Colonic mucosa (tissue), 4 donors: Measurements from ENCODE around the gene EIF2AK3. TPM values are rescaled to one million over a fixed set of nuclear protein-coding genes. Genes with fewer than 3 reads are reported as not detected.

Source experiments
- DNase-seq: peaks from one replicate; pipeline ENCODE4 v3.0.0-alpha.2; 2020
- H3K27ac ChIP-seq: fragments of 200-600 bp; one replicate; pipeline ENCODE4 v1.8.0; 2021
- H3K27me3 ChIP-seq: fragments of 200-600 bp; one replicate; pipeline ENCODE4 v1.8.0; 2021
- H3K36me3 ChIP-seq: fragments of 200-600 bp; one replicate; pipeline ENCODE4 v1.8.0; 2021
- H3K4me1 ChIP-seq: fragments of 200-600 bp; one replicate; pipeline ENCODE4 v1.8.0; 2021; ENCODE audit warnings: mild to moderate bottlenecking
- H3K4me3 ChIP-seq: fragments of 200-600 bp; one replicate; pipeline ENCODE4 v1.8.0; 2021
- H3K9ac ChIP-seq, 2 donors: one replicate each; pipeline ENCODE4 v1.7.0; 2013; ENCODE audit warnings: control low read depth in 2 of 2, low read depth in 2 of 2, low read length in 2 of 2
- H3K9me3 ChIP-seq: fragments of 200-600 bp; one replicate; pipeline ENCODE4 v1.8.0; 2021
- CTCF ChIP-seq: fragments of 200-600 bp; IDR thresholded peaks from one replicate; pipeline ENCODE4 v1.8.0; 2022; ENCODE audit warnings: antibody characterized with exemption, mild to moderate bottlenecking
- intact Hi-C: fragments of 100-400 bp; cut with DNase I; formaldehyde crosslinking; loops from one replicate; pipeline ENCODE4 v1.14.1; 2022
- total RNA-seq, 2 donors: library from RNA; stranded (reverse); fragmentation: NEBNext Ultra II Directional in 1 of 2; extraction: Animal tissue kit (Norgen Biotek cat#: 25700) in 1 of 2; gene quantifications; one replicate each; pipeline ENCODE4 v1.2.1, GENCODE V29; 2021
- donor health status: healthy.
- donor health status: DM: no; HTN: no; CAD: no.
- donor health status: DM: no; HTN: no; CAD: no.

Gene EIF2AK3
- total RNA-seq, 2 donors from 2014 or later: 23.0 to 38.3 TPM

GRCh38 chr2:88667219-88667618, 40.0 kb upstream of the EIF2AK3 start:
- H3K36me3 ChIP-seq: no peaks in the 10 kb centered on the region
- H3K4me1 ChIP-seq: no peaks in the 10 kb centered on the region
- H3K9ac ChIP-seq: no peak overlapping the region
- H3K4me3 ChIP-seq: no peak overlapping the region
- no peak for DNase-seq
- no peaks in the 10 kb centered on the region for H3K27me3 ChIP-seq
- intact Hi-C loops: no loop called here
- H3K9me3 ChIP-seq: no peaks in the 10 kb centered on the region
- no peak for TF ChIP-seq CTCF
- H3K27ac ChIP-seq: no peak overlapping the region

DNA sequence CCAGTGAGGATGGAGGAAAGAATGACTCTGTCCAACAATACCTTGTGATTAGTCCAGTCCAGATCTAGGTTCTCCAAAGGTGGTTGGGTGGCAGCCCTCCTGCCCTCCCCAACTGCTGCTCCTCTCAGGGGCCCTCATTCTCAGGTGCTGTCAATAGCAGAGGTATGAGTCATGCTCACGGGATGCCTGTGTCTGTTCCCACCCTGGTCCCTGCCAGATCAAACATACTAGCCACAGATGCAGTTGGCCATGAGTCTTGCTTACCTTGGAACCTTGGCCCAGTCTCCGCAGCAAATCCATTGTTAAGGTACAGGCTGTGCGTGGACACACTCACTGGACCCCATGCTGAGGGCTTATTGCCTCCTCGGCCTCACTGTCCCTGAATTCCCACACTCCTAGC, 39.3 kb upstream of the EIF2AK3 start:
- TF ChIP-seq CTCF: no peak
- intact Hi-C loops: no loop called here
- H3K9me3 ChIP-seq: no peaks in the 10 kb centered on the region
- no peaks in the 10 kb centered on the region for H3K27me3 ChIP-seq
- H3K36me3 ChIP-seq: no peaks in the 10 kb centered on the region
- no peaks in the 10 kb centered on the region for H3K4me1 ChIP-seq
- H3K9ac ChIP-seq: no peak overlapping the region
- no peak overlapping the region for H3K27ac ChIP-seq
- no peak overlapping the region for H3K4me3 ChIP-seq
- no peak for DNase-seq

GRCh38 chr2:88660622-88661021, 33.4 kb upstream of the EIF2AK3 start:
- no peaks in the 10 kb centered on the region for H3K36me3 ChIP-seq
- no peak overlapping the region for H3K4me3 ChIP-seq
- H3K27ac ChIP-seq: no peak overlapping the region
- no peak for TF ChIP-seq CTCF
- no peaks in the 10 kb centered on the region for H3K4me1 ChIP-seq
- intact Hi-C loops: no loop called here
- H3K9me3 ChIP-seq: no peaks in the 10 kb centered on the region
- no peak for DNase-seq
- no peaks in the 10 kb centered on the region for H3K27me3 ChIP-seq
- H3K9ac ChIP-seq: no peak overlapping the region

- H3K36me3 ChIP-seq: no peaks in the 10 kb centered on the region
- no peak overlapping the region for H3K4me3 ChIP-seq
- intact Hi-C loops: no loop called here
- H3K9me3 ChIP-seq: no peaks in the 10 kb centered on the region
- H3K27ac ChIP-seq: peak overlapping the region; percentile 56
- DNase-seq: peak; percentile 49
- H3K9ac ChIP-seq: peak overlapping the region in 1 of 2 donors; percentile 9
- H3K27me3 ChIP-seq: no peaks in the 10 kb centered on the region
- no peak for TF ChIP-seq CTCF
- H3K4me1 ChIP-seq: no peaks in the 10 kb centered on the region
These were observed 32.3 kb upstream of the EIF2AK3 start for GRCh38 chr2:88659538-88659915.

GRCh38 chr2:88658881-88659537, 31.7 kb upstream of the EIF2AK3 start:
- Histone ChIP-seq H3K9me3 (no peaks in the 10 kb centered on the region), H3K36me3 (no peaks in the 10 kb centered on the region), H3K4me3 (no peak overlapping the region)

More at GRCh38 chr2:88658881-88659537, 31.7 kb upstream of the EIF2AK3 start:
- no peaks in the 10 kb centered on the region for H3K4me1 ChIP-seq
- no peaks in the 10 kb centered on the region for H3K27me3 ChIP-seq
- intact Hi-C loops: no loop called here
- TF ChIP-seq CTCF: no peak
- H3K27ac ChIP-seq: peak overlapping the region; percentile 56
- H3K9ac ChIP-seq: peak overlapping the region in 1 of 2 donors; percentile 9
- DNase-seq: no peak
